Mesendoderm (in vitro differentiated cells): Measurements from ENCODE around the gene SPTBN5.

Source experiments
- DNase-seq: peaks from one replicate; pipeline ENCODE4 v3.0.0; 2013
- H2AK5ac ChIP-seq: 2 replicates; pipeline ENCODE4 v1.6.1; 2013; ENCODE audit warnings: low read length, inconsistent platforms
- H2BK120ac ChIP-seq: 2 replicates; pipeline ENCODE4 v1.6.1; 2013; ENCODE audit warnings: low read depth, mild to moderate bottlenecking, low read length, moderate library complexity, mixed read lengths
- H2BK15ac ChIP-seq: replicated peaks from 2 replicates; pipeline ENCODE4 v1.6.1; 2013; ENCODE audit warnings: low read depth, mild to moderate bottlenecking, moderate library complexity
- H2BK5ac ChIP-seq: 2 replicates; pipeline ENCODE4 v1.6.1; 2013; ENCODE audit warnings: low read length, inconsistent platforms
- H3K18ac ChIP-seq: 2 replicates; pipeline ENCODE4 v1.6.1; 2013; ENCODE audit warnings: mild to moderate bottlenecking, low read length, mixed read lengths
- H3K23ac ChIP-seq: one replicate; pipeline ENCODE4 v1.6.1; 2013; ENCODE audit warnings: low read length
- H3K27ac ChIP-seq: 2 replicates; pipeline ENCODE4 v1.5.1; 2013; ENCODE audit warnings: low read depth, mild to moderate bottlenecking, inconsistent platforms, low read length, moderate library complexity
- H3K27me3 ChIP-seq: 2 replicates; pipeline ENCODE4 v1.6.1; 2013; ENCODE audit warnings: low read length, control low read depth, mild to moderate bottlenecking, inconsistent platforms; ENCODE audit not compliant: insufficient read depth, poor library complexity
- H3K36me3 ChIP-seq: 2 replicates; pipeline ENCODE4 v1.6.1; 2013; ENCODE audit warnings: low read length, inconsistent platforms; ENCODE audit not compliant: control insufficient read depth, insufficient read depth
- H3K4ac ChIP-seq: one replicate; pipeline ENCODE4 v1.6.1; 2013; ENCODE audit warnings: low read depth, mild to moderate bottlenecking, low read length, moderate library complexity
- H3K4me1 ChIP-seq: 2 replicates; pipeline ENCODE4 v1.6.1; 2013; ENCODE audit warnings: low read depth, low read length, inconsistent platforms; ENCODE audit not compliant: control insufficient read depth
- H3K4me2 ChIP-seq: 2 replicates; pipeline ENCODE4 v1.6.1; 2013; ENCODE audit warnings: low read length
- H3K4me3 ChIP-seq: 2 replicates; pipeline ENCODE4 v1.5.1; 2013; ENCODE audit warnings: mild to moderate bottlenecking, low read length
- H3K56ac ChIP-seq: one replicate; pipeline ENCODE4 v1.6.1; 2013; ENCODE audit warnings: low read length
- H3K79me1 ChIP-seq: 2 replicates; pipeline ENCODE4 v1.6.1; 2013; ENCODE audit warnings: low read length, inconsistent platforms
- H3K79me2 ChIP-seq: 2 replicates; pipeline ENCODE4 v1.6.1; 2013; ENCODE audit warnings: mild to moderate bottlenecking, low read length; ENCODE audit not compliant: control insufficient read depth, insufficient read depth
- H3K9ac ChIP-seq: 2 replicates; pipeline ENCODE4 v1.6.1; 2013; ENCODE audit warnings: low read length, inconsistent platforms
- H4K5ac ChIP-seq: one replicate; pipeline ENCODE4 v1.6.1; 2013; ENCODE audit warnings: low read length
- H4K8ac ChIP-seq: one replicate; pipeline ENCODE4 v1.6.1; 2013; ENCODE audit warnings: low read depth, mild to moderate bottlenecking, control low read depth, low read length, moderate library complexity
- WGBS: extraction: QIAGEN DNeasy Blood & Tissue Kit; methylation state at CpG from one replicate; pipeline ENCODE4 v1.1.7; 2013; ENCODE audit warnings: low lambda C conversion rate, missing lambda C conversion rate; ENCODE audit not compliant: insufficient coverage; ENCODE audit errors: extremely low coverage; 5-methylcytosine and 5-hydroxymethylcytosine counted together

Gene SPTBN5

DNA sequence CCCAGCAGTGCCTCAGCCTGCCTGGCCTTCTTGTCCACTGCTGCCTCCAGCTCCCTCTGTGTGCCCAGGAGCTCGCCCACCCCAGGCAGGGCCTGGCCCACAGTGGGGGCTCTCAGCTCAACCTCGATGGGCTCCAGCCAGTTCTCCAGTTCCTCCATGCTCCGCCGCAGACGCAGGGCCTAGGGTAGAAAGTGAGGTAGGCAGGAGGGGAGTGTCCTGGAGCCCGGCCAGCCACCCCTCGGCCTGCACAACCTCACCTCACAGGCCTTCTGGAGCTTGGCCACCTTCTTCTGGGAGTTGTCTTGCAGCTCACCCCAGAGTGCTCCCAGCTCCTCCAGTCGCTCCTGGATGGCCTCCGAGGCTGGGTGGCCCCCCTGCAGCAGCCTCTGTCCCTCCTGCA, 36.5 kb downstream of the SPTBN5 start:
- Histone ChIP-seq H3K79me2 (no peaks in the 10 kb centered on the region), H2BK120ac (no peak overlapping the region), H2BK15ac (no peak overlapping the region), H3K23ac (no peak overlapping the region), H3K4me3 (no peak overlapping the region), H3K79me1 (no peaks in the 10 kb centered on the region), H3K56ac (no peak overlapping the region), H4K5ac (no peak overlapping the region), H3K9ac (no peak overlapping the region), H3K4me2 (no peak overlapping the region), H3K36me3 (no peaks in the 10 kb centered on the region), H2BK5ac (no peak overlapping the region), H3K27me3 (no peaks in the 10 kb centered on the region), H3K4ac (no peak overlapping the region), H3K27ac (no peak overlapping the region), H4K8ac (no peak overlapping the region), H3K4me1 (no peaks in the 10 kb centered on the region), H2AK5ac (no peak overlapping the region), H3K18ac (no peak overlapping the region)
- DNase-seq = no peak
- no CpG with 5 or more reads among the region's 9 CpGs for WGBS

DNA sequence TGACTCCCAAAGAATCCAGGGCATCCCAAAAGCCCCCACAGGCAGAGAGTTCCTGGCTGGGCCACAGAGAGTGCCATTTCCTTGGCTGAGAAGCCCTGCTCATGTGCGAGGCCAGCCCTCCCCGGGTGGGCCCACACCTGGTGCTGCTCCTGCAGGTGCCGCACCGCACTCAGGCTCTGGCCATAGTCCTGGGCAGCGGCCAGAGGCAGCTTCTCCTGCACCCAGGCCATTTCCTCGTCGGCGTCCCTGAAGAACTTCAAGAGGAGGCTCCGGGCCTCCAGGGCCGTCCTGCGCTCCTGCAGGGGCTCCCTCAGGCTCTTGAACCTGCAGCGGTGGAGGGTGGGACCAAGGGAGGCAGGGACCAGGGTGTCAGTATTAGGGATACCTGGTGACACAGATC, 37.1 kb downstream of the SPTBN5 start:
- no peaks in the 10 kb centered on the region for H3K27me3 ChIP-seq
- H3K56ac ChIP-seq = no peak overlapping the region
- no peaks in the 10 kb centered on the region for H3K79me2 ChIP-seq
- H3K36me3 ChIP-seq = no peaks in the 10 kb centered on the region
- no peak overlapping the region for H4K5ac ChIP-seq
- no peak overlapping the region for H3K18ac ChIP-seq
- no peak overlapping the region for H2BK15ac ChIP-seq
- no peak overlapping the region for H3K4me2 ChIP-seq
- H3K9ac ChIP-seq = no peak overlapping the region
- WGBS = no CpG with 5 or more reads among the region's 12 CpGs
- no peak overlapping the region for H2AK5ac ChIP-seq
- no peak overlapping the region for H2BK5ac ChIP-seq
- no peak overlapping the region for H3K23ac ChIP-seq
- no peaks in the 10 kb centered on the region for H3K4me1 ChIP-seq
- no peak overlapping the region for H3K4ac ChIP-seq
- H3K27ac ChIP-seq = no peak overlapping the region
- H3K79me1 ChIP-seq = no peaks in the 10 kb centered on the region
- H3K4me3 ChIP-seq = no peak overlapping the region
- H4K8ac ChIP-seq = no peak overlapping the region
- no peak overlapping the region for H2BK120ac ChIP-seq
- no peak for DNase-seq

DNA sequence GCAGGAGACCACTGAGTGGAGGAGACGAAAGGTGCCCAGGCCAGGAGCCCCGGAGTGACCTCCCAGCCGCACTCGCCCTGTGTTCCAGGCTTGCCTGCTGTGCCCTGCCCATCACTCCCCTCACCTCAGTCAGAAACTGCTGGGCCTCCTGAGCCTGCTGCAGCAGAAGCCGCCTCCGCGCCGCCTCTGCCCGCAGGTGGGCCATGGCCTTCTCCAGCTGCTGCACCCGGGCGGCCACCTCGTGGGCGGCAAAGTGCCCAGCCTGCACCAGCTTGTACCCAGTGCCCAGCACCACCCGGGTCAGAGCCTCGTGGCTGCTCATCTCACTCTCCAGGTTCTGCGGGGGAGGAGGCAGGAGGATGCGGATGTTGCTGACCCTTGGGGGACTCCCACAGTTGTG, 37.6 kb downstream of the SPTBN5 start:
- H3K79me1 ChIP-seq = no peaks in the 10 kb centered on the region
- no peak overlapping the region for H2BK5ac ChIP-seq
- WGBS = no CpG with 5 or more reads among the region's 17 CpGs

DNA sequence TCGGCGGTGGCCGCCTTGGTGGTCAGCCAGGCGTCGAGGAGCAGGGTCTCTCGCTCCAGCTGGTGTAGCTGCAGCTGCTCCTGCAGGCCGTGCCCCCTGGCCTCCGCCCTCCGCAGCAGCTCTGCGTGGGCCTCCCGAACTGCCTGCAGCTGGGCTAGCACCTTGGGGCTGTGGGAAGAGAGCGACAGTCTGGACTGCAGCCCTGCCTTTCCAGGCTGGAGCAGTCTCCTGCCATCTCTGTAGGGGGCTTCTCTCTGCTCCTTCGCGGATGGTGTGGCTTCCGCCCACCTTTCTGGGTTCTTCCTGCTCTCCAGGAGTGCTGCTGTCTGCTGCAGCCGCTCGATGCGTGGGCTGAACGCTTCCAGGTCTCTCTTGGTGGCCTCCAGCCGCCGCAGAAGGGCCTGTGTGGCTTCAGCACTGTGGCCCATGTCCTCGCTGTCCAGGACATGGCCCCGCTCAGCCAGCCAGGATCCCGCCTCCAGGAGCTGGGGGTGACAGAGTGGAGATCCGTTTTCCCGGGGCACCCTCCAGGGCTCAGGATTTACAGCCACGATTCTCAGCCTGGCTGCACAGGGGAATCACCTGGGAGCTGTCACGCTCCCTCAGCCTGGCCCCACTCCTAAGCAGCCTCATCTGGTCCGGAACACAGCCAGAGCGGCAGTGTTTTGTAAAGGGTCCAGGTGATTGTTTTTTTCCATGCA, 38.4 kb downstream of the SPTBN5 start:
- Histone ChIP-seq H2AK5ac (no peak overlapping the region), H3K79me2 (no peaks in the 10 kb centered on the region), H3K23ac (no peak overlapping the region), H3K4me1 (no peaks in the 10 kb centered on the region), H3K9ac (no peak overlapping the region), H3K4me2 (no peak overlapping the region), H3K79me1 (no peaks in the 10 kb centered on the region), H4K8ac (no peak overlapping the region), H3K4me3 (no peak overlapping the region), H2BK120ac (no peak overlapping the region), H3K4ac (no peak overlapping the region), H3K27me3 (no peaks in the 10 kb centered on the region), H3K56ac (no peak overlapping the region), H3K36me3 (no peaks in the 10 kb centered on the region), H3K27ac (no peak overlapping the region), H4K5ac (no peak overlapping the region), H2BK5ac (no peak overlapping the region), H3K18ac (no peak overlapping the region), H2BK15ac (no peak overlapping the region)
- DNase-seq = no peak
- no CpG with 5 or more reads among the region's 30 CpGs for WGBS

More for the DNA sequence above, 37.6 kb downstream of the SPTBN5 start:
- Histone ChIP-seq H2BK120ac (no peak overlapping the region), H3K4ac (no peak overlapping the region), H3K27ac (no peak overlapping the region), H2AK5ac (no peak overlapping the region), H3K27me3 (no peaks in the 10 kb centered on the region), H3K36me3 (no peaks in the 10 kb centered on the region), H3K56ac (no peak overlapping the region), H3K4me3 (no peak overlapping the region), H4K8ac (no peak overlapping the region), H3K9ac (no peak overlapping the region), H3K23ac (no peak overlapping the region), H4K5ac (no peak overlapping the region), H3K4me2 (no peak overlapping the region), H3K18ac (no peak overlapping the region), H2BK15ac (no peak overlapping the region), H3K4me1 (no peaks in the 10 kb centered on the region), H3K79me2 (no peaks in the 10 kb centered on the region)
- no peak for DNase-seq

DNA sequence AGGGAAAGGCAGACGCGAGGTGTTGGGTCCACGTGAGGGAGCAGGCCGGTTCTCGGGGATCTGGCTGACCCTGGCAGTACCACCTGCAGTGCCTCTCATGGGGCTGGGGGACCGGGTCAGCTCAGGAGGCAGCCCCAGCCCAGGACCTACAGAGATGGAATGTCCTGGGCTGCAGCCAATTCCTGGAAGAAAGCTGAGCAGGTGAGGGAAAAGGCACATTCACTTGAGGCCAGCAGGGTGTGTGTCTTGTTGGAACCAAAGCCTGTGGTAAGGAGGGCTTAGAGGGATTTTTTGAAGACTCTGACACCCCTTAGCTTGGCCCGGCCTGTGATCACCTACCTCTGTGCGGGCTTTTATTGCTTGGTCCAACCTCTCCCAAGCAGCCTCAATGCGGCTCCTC, 39.4 kb downstream of the SPTBN5 start:
- no peak overlapping the region for H4K8ac ChIP-seq
- H3K27ac ChIP-seq = no peak overlapping the region
- DNase-seq = no peak
- H3K9ac ChIP-seq = no peak overlapping the region
- H3K27me3 ChIP-seq = no peaks in the 10 kb centered on the region
- no CpG with 5 or more reads among the region's 9 CpGs for WGBS
- H3K79me1 ChIP-seq = no peaks in the 10 kb centered on the region
- H3K36me3 ChIP-seq = no peaks in the 10 kb centered on the region
- no peak overlapping the region for H3K56ac ChIP-seq
- no peak overlapping the region for H3K4me2 ChIP-seq
- no peak overlapping the region for H2BK15ac ChIP-seq
- no peak overlapping the region for H3K4ac ChIP-seq
- no peak overlapping the region for H2AK5ac ChIP-seq
- no peak overlapping the region for H2BK5ac ChIP-seq
- H3K79me2 ChIP-seq = no peaks in the 10 kb centered on the region
- H3K4me1 ChIP-seq = no peaks in the 10 kb centered on the region
- no peak overlapping the region for H2BK120ac ChIP-seq
- H4K5ac ChIP-seq = no peak overlapping the region
- no peak overlapping the region for H3K4me3 ChIP-seq
- H3K23ac ChIP-seq = no peak overlapping the region
- H3K18ac ChIP-seq = no peak overlapping the region

DNA sequence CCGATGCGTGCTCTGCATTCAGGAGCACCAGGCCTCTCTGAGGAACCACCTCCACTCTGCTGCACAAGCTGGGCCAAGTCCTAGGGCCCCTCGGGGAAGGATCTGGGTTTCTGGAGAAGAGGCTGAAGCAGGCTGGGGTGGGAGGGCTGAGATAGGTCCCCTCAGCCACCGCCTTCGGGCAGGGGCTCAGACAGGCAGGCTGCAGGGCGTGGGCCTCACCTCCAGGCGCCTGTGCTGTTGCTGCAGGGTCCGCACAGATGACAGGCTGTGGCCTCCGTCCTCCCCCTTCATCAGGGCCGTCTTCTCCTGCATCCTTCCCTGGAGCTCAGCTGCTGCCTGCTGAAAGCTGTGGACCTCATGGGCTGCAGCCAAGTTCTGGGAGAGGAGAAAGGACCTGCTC, 40.0 kb downstream of the SPTBN5 start:
- Histone ChIP-seq H3K4me3 (no peak overlapping the region), H2BK120ac (no peak overlapping the region), H3K4me2 (no peak overlapping the region), H4K8ac (no peak overlapping the region), H2AK5ac (no peak overlapping the region), H3K4ac (no peak overlapping the region), H3K79me2 (no peaks in the 10 kb centered on the region), H2BK15ac (no peak overlapping the region), H3K79me1 (no peaks in the 10 kb centered on the region), H3K27ac (no peak overlapping the region), H3K56ac (no peak overlapping the region), H3K18ac (no peak overlapping the region), H3K4me1 (no peaks in the 10 kb centered on the region), H3K27me3 (no peaks in the 10 kb centered on the region), H3K36me3 (no peaks in the 10 kb centered on the region), H3K23ac (no peak overlapping the region), H3K9ac (no peak overlapping the region), H4K5ac (no peak overlapping the region), H2BK5ac (no peak overlapping the region)
- no peak for DNase-seq
- WGBS = no CpG with 5 or more reads among the region's 10 CpGs
